Heart left ventricle (tissue), 16 donors: ENCODE data around the gene PLOD2. TPM values are rescaled to one million over a fixed set of nuclear protein-coding genes. Genes with fewer than 3 reads are reported as not detected.
A peak's percentile ranks its signal among the peaks of the same experiment; 100 is the strongest.

ENCODE experiments used
- ATAC-seq, 4 donors: fragments of 200-7000 bp; cut with Tn5 transposase; one replicate each; pipeline ENCODE4 v1.9.1; 2020 to 2022; ENCODE audit warnings: moderate library complexity in 4 of 4, mild to moderate bottlenecking in 3 of 4, moderate number of reproducible peaks in 1 of 4
- DNase-seq, 5 donors: peaks; one replicate each; pipeline ENCODE4 v3.0.0-alpha.2; 2020
- H3K27ac ChIP-seq, 12 donors: fragments of 200-600 bp; sonication (generic) in 4 of 12; one replicate each; pipeline versions ENCODE4 v1.5.0 to v1.8.0; 2016 to 2022; ENCODE audit warnings: mild to moderate bottlenecking in 2 of 12
- H3K27me3 ChIP-seq, 9 donors: fragments of 200-600 bp; sonication (generic) in 2 of 9; one replicate each; pipeline versions ENCODE4 v1.5.1 to v1.8.0; 2016 to 2022; ENCODE audit warnings: mild to moderate bottlenecking in 3 of 9
- H3K36me3 ChIP-seq, 9 donors: fragments of 200-600 bp; sonication (generic) in 2 of 9; one replicate each; pipeline versions ENCODE4 v1.5.0 to v1.8.0; 2018 to 2022; ENCODE audit warnings: mild to moderate bottlenecking in 2 of 9
- H3K4me1 ChIP-seq, 12 donors: fragments of 200-600 bp; sonication (generic) in 4 of 12; one replicate each; pipeline versions ENCODE4 v1.5.0 to v1.8.0; 2016 to 2022; ENCODE audit warnings: mild to moderate bottlenecking in 3 of 12
- H3K4me3 ChIP-seq, 12 donors: fragments of 200-600 bp; sonication (generic) in 4 of 12; one replicate each; pipeline versions ENCODE4 v1.5.0 to v1.8.0; 2017 to 2022; ENCODE audit warnings: mild to moderate bottlenecking in 9 of 12, moderate library complexity in 4 of 12
- H3K9me3 ChIP-seq, 12 donors: fragments of 200-600 bp; sonication (generic) in 4 of 12; one replicate each; pipeline versions ENCODE4 v1.5.0 to v1.8.0; 2016 to 2022; ENCODE audit warnings: mild to moderate bottlenecking in 1 of 12
- POLR2A ChIP-seq, 2 donors: fragments of 450-650 bp; IDR thresholded peaks; one replicate each; pipeline ENCODE4 v1.6.1; 2017; ENCODE audit warnings: antibody characterized with exemption in 2 of 2, mild to moderate bottlenecking in 2 of 2, moderate library complexity in 2 of 2
- WGBS, 4 donors: extraction: QIAGEN DNeasy Blood & Tissue Kit in 2 of 4; methylation state at CpG; one replicate each; pipeline versions ENCODE4 v1.1.5 to v1.1.7; 2013 to 2018; 5-methylcytosine and 5-hydroxymethylcytosine counted together
- intact Hi-C, 10 donors: fragments of 100-400 bp; cut with DNase I; formaldehyde crosslinking; loops; one replicate each; pipeline versions ENCODE4 v1.11.1 to v1.14.2; 2022
- long read RNA-seq, 3 donors: library from polyadenylated mRNA; unstranded; transcript quantifications; one replicate each; pipeline ENCODE4 v2.0.0, GENCODE V29; 2020 to 2021
- polyA plus RNA-seq, 2 donors: library from polyadenylated mRNA; stranded (reverse); fragments of 200-250 nt; gene quantifications; one replicate each; pipeline ENCODE4 v1.2.3, GENCODE V29; 2013
- total RNA-seq, 9 donors: library from RNA; depleted of rRNA in 2 of 9; stranded (reverse); fragments of >200 nt in 2 of 9; fragmentation: NEBNext Ultra II Directional in 3 of 9; extraction: Animal tissue kit (Norgen Biotek cat#: 25700) in 3 of 9; gene quantifications; one replicate each; pipeline versions ENCODE4 v1.1.0 to v1.2.4, GENCODE V29; 2016 to 2023
- TF ChIP-seq, protein P1 (sequence below), 12 donors: fragments of 200-600 bp; sonication (generic) in 4 of 12; IDR thresholded peaks; one replicate each; pipeline versions ENCODE4 v1.5.0 to v1.8.0; 2018 to 2022; ENCODE audit warnings: antibody characterized with exemption in 12 of 12, mild to moderate bottlenecking in 5 of 12
- donor health status: ischemic (EF 13 %, LVEDD 7.1; RV severe dilation, severe dysfunction).
- donor health status: healthy with polysubstance abuse.
- donor health status: DM: no; HTN: yes; CAD: no.
- donor health status: DM: no; HTN: no; CAD: no.
- donor health status: ischemic (EF 25% LVEDD 6.9; RV normal size, moderate dysfunction).
- donor health status: ischemic (EF 25% LVEDD 5.7; RV mildly dilated, moderate dysfunction).
- donor health status: healthy.
- donor health status: DM: yes; HTN: yes; CAD: no.
- donor health status: ischemic (EF 35%, LVEDD 5.7; RV mildly dilated, moderate dysfunction).
- donor health status: nonischemic (EF 11% LVEDD 7.7; RV severe dilation, severe dysfunction).
- donor health status: DM: yes; HTN: yes; CAD: no.
- donor health status: PGD.
- donor health status: ischemic (EF 29% LVEDD 5.4; RV normal size, mild dysfunction).
- donor health status: nonischemic (EF 23%, LVEDD 6.1; RV moderate dilation, normal function).

PLOD2 gene
- total RNA-seq: 10 to 100 TPM in 7 of 9 donors, 1 to 10 TPM in 2; 6.8 to 33.0 (median 17.9) TPM
- 10 to 100 TPM; 11.8 to 20.3 TPM for polyA plus RNA-seq
- long read RNA-seq, donor 1, transcript PLOD2-201 (20 exons, 3,732 nt): major isoform, 6 of 34 reads
- long read RNA-seq, donor 1, transcript PLOD2-202 (19 exons, 3,665 nt): minor isoform, 5 of 34 reads
- long read RNA-seq, donor 1, partial matches to known transcripts: 6 of 34 reads
- long read RNA-seq, donor 1, other reads (novel, unspliced or antisense): 17 of 34 reads
- long read RNA-seq, donor 2, transcript PLOD2-202 (19 exons, 3,665 nt): minor isoform, 7 of 55 reads
- long read RNA-seq, donor 2, transcript PLOD2-201 (20 exons, 3,732 nt): major isoform, 31 of 55 reads
- long read RNA-seq, donor 2, partial matches to known transcripts: 11 of 55 reads
- long read RNA-seq, donor 2, other reads (novel, unspliced or antisense): 6 of 55 reads
- long read RNA-seq, donor 3, transcript PLOD2-201 (20 exons, 3,732 nt): major isoform, 20 of 47 reads
- long read RNA-seq, donor 3, transcript PLOD2-202 (19 exons, 3,665 nt): minor isoform, 10 of 47 reads
- long read RNA-seq, donor 3, partial matches to known transcripts: 4 of 47 reads
- long read RNA-seq, donor 3, other reads (novel, unspliced or antisense): 12 of 47 reads

DNA sequence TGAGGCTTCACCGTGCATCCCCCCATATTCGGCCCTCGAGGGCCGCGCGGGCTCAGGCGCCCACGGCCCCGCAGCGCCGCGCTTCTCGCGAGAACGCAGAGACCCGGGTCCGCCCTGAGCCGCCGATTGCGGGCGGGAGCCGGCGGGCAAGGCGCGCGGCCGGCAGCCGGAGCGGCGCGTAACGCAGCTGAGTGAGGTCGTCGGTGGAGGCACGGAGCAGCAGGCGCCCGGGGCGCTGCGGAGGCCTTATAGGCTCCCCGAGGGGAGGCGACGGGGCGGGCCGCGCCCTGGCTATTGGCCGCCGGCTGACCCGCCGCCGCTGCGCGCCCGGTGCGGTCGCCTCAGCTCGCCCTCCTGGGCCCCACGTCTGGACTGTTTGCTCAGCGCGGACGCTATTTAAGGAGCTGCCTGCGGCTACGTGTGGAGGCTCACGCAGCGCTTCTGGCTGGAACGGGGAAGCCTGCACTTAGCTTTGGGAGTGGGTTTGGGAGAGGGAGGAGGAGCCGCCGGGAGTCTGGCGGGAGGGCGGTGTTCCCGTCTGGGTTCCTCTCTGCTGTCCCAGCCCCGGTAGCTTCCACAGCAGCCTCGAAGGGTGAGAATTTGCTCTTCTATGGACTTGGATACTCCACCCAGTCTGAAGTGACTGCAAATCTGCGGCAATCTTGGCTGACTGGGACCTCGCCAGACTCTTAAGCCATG, at the start of gene PLOD2:
Gene PLOD2, minus strand, starts transcription at position 221 of the 699 bp plus-strand sequence. Its CDS starts 195 bp downstream, at position 26.
- intact Hi-C loops: loop anchor here in 8 of 10 donors (2.0 to 5.0 kb wide), 6 partner anchors 34 to 94 kb away; no protein-coding TSS in a partner anchor
- no peaks in the 10 kb centered on the region for H3K36me3 ChIP-seq
- peak in 1 of 2 donors; percentile 84 for TF ChIP-seq POLR2A (IDR thresholded peaks at IDR 0.05)
- TF ChIP-seq, protein P1, sequence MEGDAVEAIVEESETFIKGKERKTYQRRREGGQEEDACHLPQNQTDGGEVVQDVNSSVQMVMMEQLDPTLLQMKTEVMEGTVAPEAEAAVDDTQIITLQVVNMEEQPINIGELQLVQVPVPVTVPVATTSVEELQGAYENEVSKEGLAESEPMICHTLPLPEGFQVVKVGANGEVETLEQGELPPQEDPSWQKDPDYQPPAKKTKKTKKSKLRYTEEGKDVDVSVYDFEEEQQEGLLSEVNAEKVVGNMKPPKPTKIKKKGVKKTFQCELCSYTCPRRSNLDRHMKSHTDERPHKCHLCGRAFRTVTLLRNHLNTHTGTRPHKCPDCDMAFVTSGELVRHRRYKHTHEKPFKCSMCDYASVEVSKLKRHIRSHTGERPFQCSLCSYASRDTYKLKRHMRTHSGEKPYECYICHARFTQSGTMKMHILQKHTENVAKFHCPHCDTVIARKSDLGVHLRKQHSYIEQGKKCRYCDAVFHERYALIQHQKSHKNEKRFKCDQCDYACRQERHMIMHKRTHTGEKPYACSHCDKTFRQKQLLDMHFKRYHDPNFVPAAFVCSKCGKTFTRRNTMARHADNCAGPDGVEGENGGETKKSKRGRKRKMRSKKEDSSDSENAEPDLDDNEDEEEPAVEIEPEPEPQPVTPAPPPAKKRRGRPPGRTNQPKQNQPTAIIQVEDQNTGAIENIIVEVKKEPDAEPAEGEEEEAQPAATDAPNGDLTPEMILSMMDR (IDR thresholded peaks at IDR 0.05): no peak
- H3K27ac ChIP-seq: peak within 1 kb of the TSS; percentile 75 to 97 (median 92)
- peak; percentile 45 to 91 (median 80) for ATAC-seq
- H3K4me1 ChIP-seq: peaks cover 6 to 64% (median 42%) of the 10 kb centered on the region in 12 donors
- H3K9me3 ChIP-seq: no peaks in the 10 kb centered on the region
- 0% methylated on average over 40 to 74 of the region's 74 CpGs for WGBS, 4 donors
- peak; percentile 73 to 91 (median 89) for DNase-seq
- peaks cover 0 to 12% (median 0%) of the 10 kb centered on the region in 9 donors for H3K27me3 ChIP-seq
- peak within 1 kb of the TSS; percentile 72 to 94 (median 79) for H3K4me3 ChIP-seq

DNA sequence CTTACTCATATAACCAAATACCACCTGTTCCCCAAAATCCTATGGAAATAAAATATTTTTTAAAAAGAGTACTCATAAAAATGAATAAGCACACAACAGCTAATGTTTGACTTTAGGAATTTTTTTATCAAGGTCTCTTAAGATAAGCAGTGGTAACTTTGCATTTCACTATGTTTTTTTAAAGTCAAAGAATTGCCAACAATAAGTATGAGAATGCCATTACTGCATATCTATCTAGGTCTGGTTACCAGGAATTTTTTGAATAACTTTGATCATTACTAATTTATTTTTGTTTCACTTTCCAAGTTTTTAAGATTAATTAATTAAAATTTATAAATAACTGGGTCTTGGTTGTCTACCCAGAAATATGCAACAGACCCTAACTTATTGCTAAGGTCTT, 48.4 kb upstream of the PLOD2 start:
- DNase-seq (no peak), ATAC-seq (no peak)
- Histone ChIP-seq H3K27me3 (no peaks in the 10 kb centered on the region), H3K36me3 (peaks cover 0 to 46% (median 11%) of the 10 kb centered on the region in 9 donors), H3K9me3 (no peaks in the 10 kb centered on the region), H3K4me1 (no peaks in the 10 kb centered on the region), H3K27ac (no peak overlapping the region), H3K4me3 (no peak overlapping the region)
- no peak for TF ChIP-seq POLR2A (IDR thresholded peaks at IDR 0.05)
- TF ChIP-seq, protein P1 (IDR thresholded peaks at IDR 0.05): no peak
- intact Hi-C loops: no loop called here

DNA sequence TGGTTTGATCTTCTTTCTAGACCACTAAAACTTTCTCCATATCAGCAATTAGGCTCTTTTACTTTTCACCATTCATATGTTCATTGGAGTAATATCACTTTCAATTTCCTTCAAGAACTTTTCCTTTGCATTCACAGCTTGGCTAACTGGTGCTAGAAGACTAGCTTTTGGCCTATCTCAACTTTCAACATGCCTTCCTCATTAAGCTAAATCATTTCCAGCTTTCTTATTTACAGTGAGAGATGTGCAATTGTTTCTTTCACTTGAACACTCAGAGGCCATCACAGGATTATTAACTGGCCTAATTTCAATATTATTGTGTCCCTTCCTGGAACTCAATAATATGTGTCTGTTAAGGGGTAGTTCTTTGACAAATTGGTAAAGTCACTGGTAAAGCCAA, 42.8 kb upstream of the PLOD2 start:
- H3K27ac ChIP-seq: no peak overlapping the region
- H3K27me3 ChIP-seq: no peaks in the 10 kb centered on the region
- peaks cover 0 to 61% (median 11%) of the 10 kb centered on the region in 9 donors for H3K36me3 ChIP-seq
- intact Hi-C loops: no loop called here
- no peak for TF ChIP-seq POLR2A (IDR thresholded peaks at IDR 0.05)
- TF ChIP-seq, protein P1 (IDR thresholded peaks at IDR 0.05): no peak
- DNase-seq (no peak), ATAC-seq (no peak)
- H3K9me3 ChIP-seq: no peaks in the 10 kb centered on the region
- H3K4me3 ChIP-seq: no peak overlapping the region
- H3K4me1 ChIP-seq: peaks cover 0 to 7% (median 0%) of the 10 kb centered on the region in 12 donors
